Fibroblast of lung (primary cell): ENCODE data around the gene NKX3-2. TPM values are rescaled to one million over a fixed set of nuclear protein-coding genes. Genes with fewer than 3 reads are reported as not detected.

Source experiments
- DNase-seq, 2 donors: peaks; one replicate each; pipeline versions ENCODE4 v3.0.0 to v3.0.0-alpha.2; 2010; ENCODE audit warnings: low read depth in 2 of 2
- H2AFZ ChIP-seq: 2 replicates; pipeline ENCODE4 v1.5.1; 2012; ENCODE audit warnings: low read length, control low read depth, inconsistent platforms
- H3K27ac ChIP-seq: 2 replicates; pipeline ENCODE4 v1.5.1; 2011; ENCODE audit warnings: low read length, control low read depth; ENCODE audit not compliant: insufficient read depth
- H3K27me3 ChIP-seq: 2 replicates; pipeline ENCODE4 v1.5.1; 2011; ENCODE audit warnings: mild to moderate bottlenecking, low read length; ENCODE audit not compliant: control insufficient read depth, insufficient read depth
- H3K36me3 ChIP-seq: 2 replicates; pipeline ENCODE4 v1.5.1; 2011; ENCODE audit warnings: low read length; ENCODE audit not compliant: control insufficient read depth, insufficient read depth
- H3K4me1 ChIP-seq: 2 replicates; pipeline ENCODE4 v1.5.1; 2011; ENCODE audit warnings: low read length; ENCODE audit not compliant: control insufficient read depth, insufficient read depth; ENCODE audit errors: extremely low read depth
- H3K4me2 ChIP-seq: 2 replicates; pipeline ENCODE4 v1.5.1; 2011; ENCODE audit warnings: low read length, control low read depth; ENCODE audit not compliant: insufficient read depth; ENCODE audit errors: extremely low read depth
- H3K4me3 ChIP-seq, 4 experiments: fragments of 200-600 bp in 1 of 4; sonication (generic) in 1 of 4; replicated peaks in 1 of 4; 2 replicates each; pipeline ENCODE4 v1.5.1; 2011 to 2016; ENCODE audit warnings: low read length in 4 of 4, low read depth in 3 of 4, mild to moderate bottlenecking in 3 of 4, control low read depth in 2 of 4, inconsistent platforms in 1 of 4, mixed read lengths in 1 of 4; ENCODE audit not compliant: insufficient read depth in 1 of 4; ENCODE audit errors: control extremely low read depth in 1 of 4
- H3K79me2 ChIP-seq: 2 replicates; pipeline ENCODE4 v1.5.1; 2012; ENCODE audit warnings: mild to moderate bottlenecking, low read length, inconsistent platforms; ENCODE audit not compliant: control insufficient read depth, insufficient read depth
- H3K9ac ChIP-seq: 2 replicates; pipeline ENCODE4 v1.5.1; 2011; ENCODE audit warnings: mild to moderate bottlenecking, low read length, control low read depth; ENCODE audit not compliant: insufficient read depth
- H3K9me3 ChIP-seq: 2 replicates; pipeline ENCODE4 v1.5.1; 2012; ENCODE audit warnings: low read depth, low read length; ENCODE audit not compliant: control insufficient read depth, insufficient read depth
- H4K20me1 ChIP-seq: 2 replicates; pipeline ENCODE4 v1.5.1; 2011; ENCODE audit warnings: low read length; ENCODE audit not compliant: control insufficient read depth, insufficient read depth; ENCODE audit errors: extremely low read depth
- CTCF ChIP-seq, 2 donors: IDR thresholded peaks in 1 of 2; conservative IDR thresholded peaks in 1 of 2; 1 replicate in 1 of 2; 2 replicates in 1 of 2; pipeline ENCODE4 v1.5.1; 2011 to 2012; ENCODE audit warnings: low read length in 2 of 2, control low read depth in 1 of 2, inconsistent platforms in 1 of 2, low read depth in 1 of 2, mild to moderate bottlenecking in 1 of 2
- EZH2 ChIP-seq: IDR thresholded peaks from 2 replicates; pipeline ENCODE4 v1.5.1; 2012; ENCODE audit warnings: low read length, control low read depth, mild to moderate bottlenecking; ENCODE audit errors: missing control alignments
- polyA plus RNA-seq, 2 donors: library from polyadenylated mRNA; depleted of rRNA in 1 of 2; stranded (reverse) in 1 of 2; unstranded in 1 of 2; fragments of >200 nt; gene quantifications; 2 replicates each; pipeline ENCODE4 v1.2.1, GENCODE V29; 2011 to 2012; ENCODE audit warnings: missing spikeins in 1 of 2
- total RNA-seq: library from RNA; depleted of rRNA; stranded (reverse); fragments of >200 nt; gene quantifications from 2 replicates; pipeline ENCODE4 v1.2.1, GENCODE V29; 2014

Gene NKX3-2
- total and polyA plus RNA-seq, 2 donors (not counting 1 experiment from before 2014, with no cell fraction given): 0.24 to 1.3 TPM

DNA sequence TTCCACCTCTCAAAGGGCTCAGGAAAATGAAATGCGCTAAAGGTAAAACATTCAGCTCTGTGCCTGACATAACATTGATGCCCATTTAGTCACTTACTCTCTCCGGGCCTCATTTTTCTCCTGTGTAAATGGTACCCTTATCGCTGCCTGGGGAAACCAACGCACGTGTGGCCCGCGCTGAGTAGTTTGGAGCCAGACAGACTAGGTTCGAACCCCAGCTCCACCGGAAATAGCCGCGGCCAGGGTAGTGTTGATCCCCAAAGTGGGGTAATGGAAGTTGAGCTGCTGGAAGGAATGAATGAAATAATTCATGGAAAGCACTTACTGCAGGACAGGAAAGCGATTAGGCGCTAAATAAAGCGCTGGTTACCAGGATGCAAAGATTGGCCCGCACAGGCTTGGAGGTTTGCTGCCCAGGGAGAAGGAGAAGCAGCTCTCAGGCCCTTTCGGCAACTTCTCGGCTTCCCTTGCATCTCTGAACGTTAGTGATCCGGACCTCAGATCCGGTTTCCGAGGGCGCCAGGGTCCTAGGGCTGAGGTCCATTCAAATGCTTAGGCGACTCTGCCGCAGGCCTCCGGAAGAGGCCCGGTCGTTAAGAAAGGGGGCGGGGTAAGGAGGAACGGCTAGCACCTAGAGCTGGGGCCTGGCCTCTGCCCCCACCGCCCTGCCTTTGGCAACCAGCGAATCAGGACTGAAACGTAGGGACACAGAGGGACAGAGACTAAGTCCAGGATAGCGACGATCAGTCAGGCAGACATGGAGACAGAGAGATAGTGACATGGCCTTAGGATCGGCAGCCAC is 13.3 kb downstream of the NKX3-2 start:
- no peak overlapping the region for H2AFZ ChIP-seq
- TF ChIP-seq EZH2 (peak; percentile 72), CTCF (conservative IDR thresholded peaks at IDR 0.05 in 1 of 2, IDR thresholded peaks at IDR 0.05 in 1 of 2; ENCODE audit: low read depth in 1 of 2, low read length in 2 of 2) (no peak)
- DNase-seq: no peak

GRCh38 chr4:13529128-13529919 is 15.0 kb downstream of the NKX3-2 start:
- no peak for DNase-seq
- H3K4me1 ChIP-seq: no peaks in the 10 kb centered on the region

More for the DNA sequence above, 13.3 kb downstream of the NKX3-2 start:
- H3K27ac ChIP-seq: no peak overlapping the region
- H3K9me3 ChIP-seq: no peaks in the 10 kb centered on the region
- no peaks in the 10 kb centered on the region for H3K36me3 ChIP-seq
- no peaks in the 10 kb centered on the region for H4K20me1 ChIP-seq
- no peak overlapping the region for H3K9ac ChIP-seq
- peaks cover 79% of the 10 kb centered on the region for H3K27me3 ChIP-seq
- no peaks in the 10 kb centered on the region for H3K79me2 ChIP-seq
- no peak overlapping the region for H3K4me2 ChIP-seq
- no peaks in the 10 kb centered on the region for H3K4me1 ChIP-seq
- H3K4me3 ChIP-seq: no peak overlapping the region

More at GRCh38 chr4:13529128-13529919, 15.0 kb downstream of the NKX3-2 start:
- Histone ChIP-seq H3K4me2 (no peak overlapping the region), H3K27me3 (peaks cover 75% of the 10 kb centered on the region), H3K4me3 (no peak overlapping the region), H3K79me2 (no peaks in the 10 kb centered on the region), H4K20me1 (no peaks in the 10 kb centered on the region), H3K9ac (no peak overlapping the region), H3K36me3 (no peaks in the 10 kb centered on the region), H3K27ac (no peak overlapping the region), H3K9me3 (no peaks in the 10 kb centered on the region), H2AFZ (no peak overlapping the region)
- peak; percentile 80 for TF ChIP-seq EZH2
- TF ChIP-seq CTCF (conservative IDR thresholded peaks at IDR 0.05 in 1 of 2, IDR thresholded peaks at IDR 0.05 in 1 of 2; ENCODE audit: low read depth in 1 of 2, low read length in 2 of 2): no peak
